ENCODE results near the gene LEMD2.

- TF ChIP-seq EZH2 (IDR thresholded peaks at IDR 0.05; ENCODE audit: borderline replicate concordance, low read length) (no peak), CTCF (IDR thresholded peaks at IDR 0.05; ENCODE audit: low read length) (no peak)
Observed at GRCh38 chr6:33733709-33734007, 55.3 kb downstream of the LEMD2 start.

Measured in OCI-LY1 (cell line).